HAP-1 (cell line): ENCODE measurements around the gene HPD.

Experiments
- DNase-seq, 2 experiments: peaks; one replicate each; pipeline ENCODE4 v3.0.0-alpha.2; 2016 to 2020; ENCODE audit warnings: low spot score in 2 of 2
- H3K27me3 ChIP-seq: fragments of 250-450 bp; sonication (Bioruptor Pico); 2 replicates; pipeline ENCODE4 v1.5.1; 2020; ENCODE audit warnings: low read depth, mild to moderate bottlenecking, moderate library complexity
- H3K36me3 ChIP-seq: fragments of 250-450 bp; sonication (Bioruptor Pico); replicated peaks from 2 replicates; pipeline ENCODE4 v1.5.1; 2020; ENCODE audit warnings: mild to moderate bottlenecking
- H3K4me1 ChIP-seq: fragments of 250-450 bp; sonication (Bioruptor Pico); 2 replicates; pipeline ENCODE4 v1.5.1; 2020; ENCODE audit warnings: mild to moderate bottlenecking
- H3K4me3 ChIP-seq: fragments of 250-450 bp; sonication (Bioruptor Pico); 2 replicates; pipeline ENCODE4 v1.5.1; 2020; ENCODE audit warnings: mild to moderate bottlenecking, moderate library complexity
- H3K9me3 ChIP-seq: fragments of 250-450 bp; sonication (Bioruptor Pico); 2 replicates; pipeline ENCODE4 v1.5.1; 2020; ENCODE audit warnings: mild to moderate bottlenecking, moderate library complexity
- in situ Hi-C: fragments of 300-500 bp; cut with MboI; formaldehyde crosslinking; loops from 3 replicates; pipeline ENCODE4 v1.14.3; 2020; ENCODE audit warnings: low sequenced_read_pairs, inconsistent platforms, mixed read lengths

The HPD gene

GRCh38 chr12:121816925-121817647 lies 41.6 kb downstream of the HPD start:
- Histone ChIP-seq H3K36me3 (peaks cover 75% of the 10 kb centered on the region), H3K9me3 (no peaks in the 10 kb centered on the region)

GRCh38 chr12:121815263-121815662 lies 43.4 kb downstream of the HPD start:
- Histone ChIP-seq H3K36me3 (peaks cover 73% of the 10 kb centered on the region), H3K9me3 (no peaks in the 10 kb centered on the region), H3K4me1 (peaks cover 10% of the 10 kb centered on the region; the same call in 1 of the 2 replicates), H3K4me3 (no peak overlapping the region), H3K27me3 (no peaks in the 10 kb centered on the region)
- in situ Hi-C loops = no loop called here
- DNase-seq = no peak

More at GRCh38 chr12:121816925-121817647, 41.6 kb downstream of the HPD start:
- Histone ChIP-seq H3K27me3 (no peaks in the 10 kb centered on the region), H3K4me1 (no peaks in the 10 kb centered on the region), H3K4me3 (no peak overlapping the region)
- DNase-seq = no peak
- in situ Hi-C loops = no loop called here

- no peaks in the 10 kb centered on the region for H3K9me3 ChIP-seq
- peaks cover 10% of the 10 kb centered on the region; the same call in 1 of the 2 replicates for H3K4me1 ChIP-seq
- no peak for DNase-seq
- in situ Hi-C loops = no loop called here
- no peaks in the 10 kb centered on the region for H3K27me3 ChIP-seq
- peaks cover 73% of the 10 kb centered on the region for H3K36me3 ChIP-seq
- no peak overlapping the region for H3K4me3 ChIP-seq
Observed at GRCh38 chr12:121814429-121815119, 44.1 kb downstream of the HPD start.

GRCh38 chr12:121813951-121814350 lies 44.7 kb downstream of the HPD start:
- peaks cover 73% of the 10 kb centered on the region for H3K36me3 ChIP-seq
- no peak overlapping the region for H3K4me3 ChIP-seq
- H3K4me1 ChIP-seq = peaks cover 10% of the 10 kb centered on the region; the same call in 1 of the 2 replicates

GRCh38 chr12:121812921-121813896 lies 45.5 kb downstream of the HPD start:
- Histone ChIP-seq H3K4me1 (peaks cover 10% of the 10 kb centered on the region; the same call in 1 of the 2 replicates), H3K27me3 (no peaks in the 10 kb centered on the region), H3K4me3 (peak overlapping the region; percentile 37), H3K9me3 (no peaks in the 10 kb centered on the region), H3K36me3 (peaks cover 75% of the 10 kb centered on the region)
- no peak for DNase-seq
- in situ Hi-C loops = no loop called here

More at GRCh38 chr12:121813951-121814350, 44.7 kb downstream of the HPD start:
- in situ Hi-C loops = no loop called here
- DNase-seq = no peak
- no peaks in the 10 kb centered on the region for H3K9me3 ChIP-seq
- no peaks in the 10 kb centered on the region for H3K27me3 ChIP-seq

- no peaks in the 10 kb centered on the region for H3K9me3 ChIP-seq
- peaks cover 12% of the 10 kb centered on the region; the same call in 1 of the 2 replicates for H3K4me1 ChIP-seq
- peak overlapping the region; percentile 37 for H3K4me3 ChIP-seq
- peaks cover 72% of the 10 kb centered on the region for H3K36me3 ChIP-seq
- H3K27me3 ChIP-seq = no peaks in the 10 kb centered on the region
- DNase-seq = peak; percentile 57 to 87
- in situ Hi-C loops = no loop called here
Observed at GRCh38 chr12:121812320-121812871, 46.3 kb downstream of the HPD start.

GRCh38 chr12:121811434-121812319 lies 47.0 kb downstream of the HPD start:
- peaks cover 12% of the 10 kb centered on the region; the same call in 1 of the 2 replicates for H3K4me1 ChIP-seq
- H3K4me3 ChIP-seq = peak overlapping the region; percentile 37
- no peaks in the 10 kb centered on the region for H3K9me3 ChIP-seq
- in situ Hi-C loops = no loop called here
- peaks cover 64% of the 10 kb centered on the region for H3K36me3 ChIP-seq
- DNase-seq = peak; percentile 52 to 80
- H3K27me3 ChIP-seq = no peaks in the 10 kb centered on the region

GRCh38 chr12:121810833-121811433 lies 47.7 kb downstream of the HPD start:
- no peaks in the 10 kb centered on the region for H3K9me3 ChIP-seq
- no peaks in the 10 kb centered on the region for H3K27me3 ChIP-seq
- peak overlapping the region; percentile 37 for H3K4me3 ChIP-seq
- in situ Hi-C loops = no loop called here
- H3K36me3 ChIP-seq = peaks cover 59% of the 10 kb centered on the region
- peaks cover 12% of the 10 kb centered on the region for H3K4me1 ChIP-seq
- DNase-seq = no peak

GRCh38 chr12:121810234-121810817 lies 48.3 kb downstream of the HPD start:
- no peaks in the 10 kb centered on the region for H3K9me3 ChIP-seq
- in situ Hi-C loops = no loop called here
- no peak for DNase-seq
- H3K27me3 ChIP-seq = no peaks in the 10 kb centered on the region
- H3K4me3 ChIP-seq = no peak overlapping the region
- peaks cover 12% of the 10 kb centered on the region for H3K4me1 ChIP-seq
- peaks cover 57% of the 10 kb centered on the region for H3K36me3 ChIP-seq

- peaks cover 12% of the 10 kb centered on the region for H3K4me1 ChIP-seq
- H3K4me3 ChIP-seq = no peak overlapping the region
- in situ Hi-C loops = no loop called here
- H3K36me3 ChIP-seq = peaks cover 51% of the 10 kb centered on the region
- H3K27me3 ChIP-seq = no peaks in the 10 kb centered on the region
- H3K9me3 ChIP-seq = no peaks in the 10 kb centered on the region
- DNase-seq = no peak
Observed at GRCh38 chr12:121809712-121810116, 48.9 kb downstream of the HPD start.

- peaks cover 44% of the 10 kb centered on the region for H3K36me3 ChIP-seq
Observed at GRCh38 chr12:121808623-121809022, 50.0 kb downstream of the HPD start.

More at GRCh38 chr12:121808623-121809022, 50.0 kb downstream of the HPD start:
- no peaks in the 10 kb centered on the region for H3K9me3 ChIP-seq
- peaks cover 12% of the 10 kb centered on the region for H3K4me1 ChIP-seq
- no peak for DNase-seq
- no peak overlapping the region for H3K4me3 ChIP-seq
- H3K27me3 ChIP-seq = no peaks in the 10 kb centered on the region
- in situ Hi-C loops = no loop called here
